Measurements from ENCODE around the gene RSL1D1.

RSL1D1 gene

GRCh38 chr16:11784038-11784369 lies 67.3 kb downstream of the RSL1D1 start:
- in situ Hi-C loops (cut with HindIII; ENCODE audit: low sequenced_read_pairs) = no loop called here
- DNase-seq (ENCODE audit: low read depth, low spot score) = no peak
- TF ChIP-seq CTCF (IDR thresholded peaks at IDR 0.05; ENCODE audit: low read depth, low read length) = no peak
- H3K4me3 ChIP-seq (ENCODE audit: low read depth, low read length) = no peak overlapping the region
